SK-N-SH treated with all-trans-retinoic acid at 6 μM for 48 hours (cell line): Measurements from ENCODE around the gene SEPTIN8.

Source experiments
- ATAC-seq: fragments of 200-7000 bp; cut with Tn5 transposase; 3 replicates; pipeline ENCODE4 v1.9.1; 2020; ENCODE audit warnings: mild to moderate bottlenecking, moderate library complexity
- BACH2 ChIP-seq: fragments of 250-450 bp; sonication (Bioruptor Pico); IDR thresholded peaks from 2 replicates; pipeline ENCODE4 v1.9.0; 2021; ENCODE audit warnings: mild to moderate bottlenecking, borderline replicate concordance
- CREB5 ChIP-seq: fragments of 250-450 bp; sonication (Bioruptor Pico); IDR thresholded peaks from 2 replicates; pipeline ENCODE4 v1.5.1; 2020; ENCODE audit warnings: low read depth, mild to moderate bottlenecking, moderate library complexity
- CSDC2 ChIP-seq: fragments of 250-450 bp; sonication (Bioruptor Pico); IDR thresholded peaks from 2 replicates; pipeline ENCODE4 v1.5.0; 2020; ENCODE audit warnings: mild to moderate bottlenecking, moderate library complexity
- ESRRG ChIP-seq: fragments of 250-450 bp; sonication (Bioruptor Pico); IDR thresholded peaks from 2 replicates; pipeline ENCODE4 v1.6.1; 2021; ENCODE audit warnings: mild to moderate bottlenecking
- GLIS3 ChIP-seq: fragments of 250-450 bp; sonication (Bioruptor Pico); IDR thresholded peaks from 2 replicates; pipeline ENCODE4 v1.5.0; 2020; ENCODE audit warnings: mild to moderate bottlenecking, moderate library complexity
- ISL1 ChIP-seq: fragments of 250-450 bp; sonication (Bioruptor Pico); IDR thresholded peaks from 2 replicates; pipeline ENCODE4 v2.1.2; 2022; ENCODE audit warnings: mild to moderate bottlenecking, moderate library complexity
- OSR1 ChIP-seq: fragments of 250-450 bp; sonication (Bioruptor Pico); IDR thresholded peaks from 2 replicates; pipeline ENCODE4 v1.8.0; 2022; ENCODE audit warnings: moderate library complexity, mild to moderate bottlenecking, inconsistent platforms
- PATZ1 ChIP-seq: fragments of 250-450 bp; sonication (Bioruptor Pico); IDR thresholded peaks from 2 replicates; pipeline ENCODE4 v1.8.0; 2020; ENCODE audit warnings: mild to moderate bottlenecking, moderate library complexity, borderline replicate concordance
- POU6F1 ChIP-seq: fragments of 250-450 bp; sonication (Bioruptor Pico); IDR thresholded peaks from 2 replicates; pipeline ENCODE4 v1.8.0; 2021; ENCODE audit warnings: low read depth, mild to moderate bottlenecking, moderate library complexity, borderline replicate concordance
- RARB ChIP-seq: fragments of 250-450 bp; sonication (Bioruptor Pico); IDR thresholded peaks from 2 replicates; pipeline ENCODE4 v1.8.0; 2021; ENCODE audit warnings: mild to moderate bottlenecking, moderate library complexity
- SNAI2 ChIP-seq: fragments of 250-450 bp; sonication (Bioruptor Pico); IDR thresholded peaks from 2 replicates; pipeline ENCODE4 v1.5.0; 2020; ENCODE audit warnings: mild to moderate bottlenecking, moderate library complexity
- TCF4 ChIP-seq: fragments of 250-450 bp; sonication (Bioruptor Pico); IDR thresholded peaks from 2 replicates; pipeline ENCODE4 v1.8.0; 2021; ENCODE audit warnings: mild to moderate bottlenecking, moderate library complexity, borderline replicate concordance
- TOX ChIP-seq: fragments of 250-450 bp; sonication (Bioruptor Pico); IDR thresholded peaks from 2 replicates; pipeline ENCODE4 v1.8.0; 2021; ENCODE audit warnings: mild to moderate bottlenecking, moderate library complexity, borderline replicate concordance
- ZC3H10 ChIP-seq: fragments of 250-450 bp; sonication (Bioruptor Pico); IDR thresholded peaks from 2 replicates; pipeline ENCODE4 v1.5.1; 2021; ENCODE audit warnings: mild to moderate bottlenecking, moderate library complexity
- ZFP3 ChIP-seq: fragments of 250-450 bp; sonication (Bioruptor Pico); IDR thresholded peaks from 2 replicates; pipeline ENCODE4 v1.5.0; 2020; ENCODE audit warnings: mild to moderate bottlenecking, moderate library complexity
- ZFP30 ChIP-seq: fragments of 450-650 bp; formaldehyde crosslinking; IDR thresholded peaks from 2 replicates; pipeline ENCODE4 v1.5.0; 2022; ENCODE audit warnings: mild to moderate bottlenecking, moderate library complexity
- ZNF565 ChIP-seq: fragments of 450-650 bp; formaldehyde crosslinking; conservative IDR thresholded peaks from 2 replicates; pipeline ENCODE4 v1.5.0; 2020; ENCODE audit warnings: low read depth, mild to moderate bottlenecking, moderate library complexity
- ZNF70 ChIP-seq: fragments of 450-650 bp; formaldehyde crosslinking; IDR thresholded peaks from 2 replicates; pipeline ENCODE4 v1.5.0; 2020; ENCODE audit warnings: mild to moderate bottlenecking, moderate library complexity
- ZNF8 ChIP-seq: fragments of 450-650 bp; formaldehyde crosslinking; IDR thresholded peaks from 2 replicates; pipeline ENCODE4 v1.5.0; 2020; ENCODE audit warnings: mild to moderate bottlenecking, moderate library complexity

SEPTIN8 gene

GRCh38 chr5:132802044-132802684, 25.1 kb upstream of the SEPTIN8 start (continued):
- TF ChIP-seq ZFP3 (CRISPR knock-in tag) (no peak), CREB5 (CRISPR knock-in tag) (no peak)

GRCh38 chr5:132800545-132800944, 23.5 kb upstream of the SEPTIN8 start:
- TF ChIP-seq CSDC2 (CRISPR knock-in tag) (no peak), ZC3H10 (CRISPR knock-in tag) (no peak), BACH2 (no peak), SNAI2 (CRISPR knock-in tag) (no peak), ZNF565 (CRISPR knock-in tag) (no peak), ZNF70 (CRISPR knock-in tag) (no peak), TOX (CRISPR knock-in tag) (no peak), RARB (CRISPR knock-in tag) (no peak), TCF4 (CRISPR knock-in tag) (no peak)
- ATAC-seq: no peak

- no peak for TF ChIP-seq ESRRG (CRISPR knock-in tag)
- no peak for TF ChIP-seq ZNF565 (CRISPR knock-in tag)
- no peak for TF ChIP-seq BACH2
- peak; percentile 42; the same call in 1 of the 3 replicates for ATAC-seq
These were observed 22.4 kb upstream of the SEPTIN8 start for GRCh38 chr5:132799392-132799791.

GRCh38 chr5:132797651-132798050, 20.6 kb upstream of the SEPTIN8 start:
- TF ChIP-seq ZNF70 (CRISPR knock-in tag) (no peak), TOX (CRISPR knock-in tag) (no peak), ZFP30 (CRISPR knock-in tag) (no peak)
- TF ChIP-seq, all 23 proteins: peak for 0
- peak; percentile 70 for ATAC-seq

GRCh38 chr5:132791026-132791425, 14.0 kb upstream of the SEPTIN8 start:
- no peak for TF ChIP-seq ZFP3 (CRISPR knock-in tag)
- TF ChIP-seq ISL1 (CRISPR knock-in tag): no peak
- TF ChIP-seq TCF4 (CRISPR knock-in tag): no peak
- TF ChIP-seq ZNF8 (CRISPR knock-in tag): no peak
- no peak for TF ChIP-seq OSR1 (CRISPR knock-in tag)
- no peak for TF ChIP-seq RARB (CRISPR knock-in tag)
- TF ChIP-seq CSDC2 (CRISPR knock-in tag): no peak
- TF ChIP-seq PATZ1 (CRISPR knock-in tag): no peak
- no peak for TF ChIP-seq CREB5 (CRISPR knock-in tag)
- TF ChIP-seq POU6F1 (CRISPR knock-in tag): no peak
- no peak for TF ChIP-seq GLIS3
- no peak for TF ChIP-seq ZNF70 (CRISPR knock-in tag)
- no peak for ATAC-seq
